ENCODE results near the gene CDIP1.

DNA sequence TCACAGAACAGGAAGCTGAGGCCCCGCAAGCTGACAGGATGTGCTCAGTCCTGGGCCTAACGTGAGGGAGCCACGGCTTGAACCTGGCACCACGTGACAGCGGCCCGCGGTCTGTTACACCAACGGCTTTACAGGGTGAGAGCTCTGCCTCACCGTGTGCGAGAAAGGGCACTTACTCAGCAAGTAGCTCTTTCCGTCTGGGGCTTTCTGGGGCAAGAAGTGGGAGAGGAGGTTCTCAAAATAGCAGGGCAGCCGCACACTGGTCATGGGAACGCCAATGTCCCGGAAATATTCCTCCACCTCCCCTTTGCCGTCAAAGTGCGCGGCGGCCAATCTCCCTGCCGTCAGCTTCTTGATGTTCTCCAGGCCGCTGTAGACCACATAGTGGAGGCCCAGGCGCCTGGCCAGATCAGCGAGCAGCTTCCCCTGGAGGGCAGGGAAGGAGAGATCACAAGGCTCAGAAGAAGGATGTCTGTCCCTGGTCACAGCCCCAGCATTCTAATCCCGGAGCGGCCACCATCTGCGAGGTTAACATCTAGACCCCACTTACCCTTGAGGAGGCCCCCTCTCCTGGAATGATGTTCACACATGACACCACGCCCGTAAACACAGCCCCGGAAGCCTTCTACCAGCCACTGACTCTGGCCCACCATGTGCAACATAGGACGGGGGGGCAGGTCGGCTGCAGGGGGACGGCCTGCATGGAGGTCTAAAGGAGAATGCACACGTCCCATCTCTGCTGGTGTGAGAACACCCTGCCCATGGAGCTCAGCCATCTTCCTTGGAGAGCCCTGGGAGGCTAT, 72.4 kb downstream of the CDIP1 start:
- TF ChIP-seq, protein P1, sequence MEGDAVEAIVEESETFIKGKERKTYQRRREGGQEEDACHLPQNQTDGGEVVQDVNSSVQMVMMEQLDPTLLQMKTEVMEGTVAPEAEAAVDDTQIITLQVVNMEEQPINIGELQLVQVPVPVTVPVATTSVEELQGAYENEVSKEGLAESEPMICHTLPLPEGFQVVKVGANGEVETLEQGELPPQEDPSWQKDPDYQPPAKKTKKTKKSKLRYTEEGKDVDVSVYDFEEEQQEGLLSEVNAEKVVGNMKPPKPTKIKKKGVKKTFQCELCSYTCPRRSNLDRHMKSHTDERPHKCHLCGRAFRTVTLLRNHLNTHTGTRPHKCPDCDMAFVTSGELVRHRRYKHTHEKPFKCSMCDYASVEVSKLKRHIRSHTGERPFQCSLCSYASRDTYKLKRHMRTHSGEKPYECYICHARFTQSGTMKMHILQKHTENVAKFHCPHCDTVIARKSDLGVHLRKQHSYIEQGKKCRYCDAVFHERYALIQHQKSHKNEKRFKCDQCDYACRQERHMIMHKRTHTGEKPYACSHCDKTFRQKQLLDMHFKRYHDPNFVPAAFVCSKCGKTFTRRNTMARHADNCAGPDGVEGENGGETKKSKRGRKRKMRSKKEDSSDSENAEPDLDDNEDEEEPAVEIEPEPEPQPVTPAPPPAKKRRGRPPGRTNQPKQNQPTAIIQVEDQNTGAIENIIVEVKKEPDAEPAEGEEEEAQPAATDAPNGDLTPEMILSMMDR (IDR thresholded peaks at IDR 0.05; ENCODE audit: insufficient read depth, low read length) = no peak
- TF ChIP-seq POLR2AphosphoS5 (IDR thresholded peaks at IDR 0.05; ENCODE audit: low read depth) (peak; percentile 66; the same call in 1 of the 2 replicates), GABPA (IDR thresholded peaks at IDR 0.05; ENCODE audit: low read depth) (no peak)

All from HL-60 (cell line).